ENCODE data around the gene ARHGAP26. TPM values are rescaled to one million over a fixed set of nuclear protein-coding genes. Genes with fewer than 3 reads are reported as not detected.

The ARHGAP26 gene
- total and polyA plus RNA-seq, 2 experiments from 2014 or later: 9.5 to 16.8 TPM

DNA sequence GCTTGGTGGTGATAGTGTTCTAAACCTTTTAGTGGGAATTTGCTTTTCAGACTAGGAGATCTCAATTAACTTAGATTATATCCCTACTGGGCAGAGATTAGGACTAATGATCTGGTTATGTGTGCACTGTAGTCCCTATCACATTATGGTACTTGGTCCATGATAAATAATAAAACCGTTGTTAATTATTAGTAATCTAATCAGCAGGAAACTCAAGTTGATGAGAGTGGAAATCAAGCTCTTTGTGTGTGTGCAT lies 262.3 kb downstream of the ARHGAP26 start:
- H3K27ac ChIP-seq (ENCODE audit: low read depth): no peak overlapping the region
- H3K4me3 ChIP-seq: no peak overlapping the region
- H3K4me1 ChIP-seq (ENCODE audit: insufficient read depth): peaks cover 7% of the 10 kb centered on the region; the same call in 1 of the 2 replicates
- no peaks in the 10 kb centered on the region for H4K20me1 ChIP-seq (replicated peaks; ENCODE audit: insufficient read depth)
- H3K9me3 Mint-ChIP-seq: no peaks in the 10 kb centered on the region
- peaks cover 27% of the 10 kb centered on the region for H3K4me1 Mint-ChIP-seq
- H3K27ac Mint-ChIP-seq: no peak overlapping the region
- no peak overlapping the region for H3K4me2 ChIP-seq
- no peaks in the 10 kb centered on the region for H3K27me3 ChIP-seq (ENCODE audit: insufficient read depth)
- no peaks in the 10 kb centered on the region for H3K79me2 ChIP-seq (replicated peaks; ENCODE audit: insufficient read depth)
- no peak for ATAC-seq
- H3K4me3 Mint-ChIP-seq: no peak overlapping the region
- H3K36me3 Mint-ChIP-seq (ENCODE audit: low read depth): no peaks in the 10 kb centered on the region
- no peaks in the 10 kb centered on the region for H3K9me2 ChIP-seq (ENCODE audit: insufficient read depth)
- no peak overlapping the region for H2AFZ ChIP-seq
- no peak for DNase-seq (ENCODE audit: low spot score)
- no peaks in the 10 kb centered on the region for H3K36me3 ChIP-seq (ENCODE audit: insufficient read depth)
- no peaks in the 10 kb centered on the region for H3F3A ChIP-seq (replicated peaks; ENCODE audit: low read depth)
- TF ChIP-seq ZNF462 (CRISPR knock-in tag; IDR thresholded peaks at IDR 0.05) (no peak), EZH2phosphoT487 (IDR thresholded peaks at IDR 0.05; ENCODE audit: unreplicated experiment) (no peak), CREB1 (CRISPR knock-in tag; IDR thresholded peaks at IDR 0.05; ENCODE audit: low read depth) (no peak), EZH2 (IDR thresholded peaks at IDR 0.05; ENCODE audit: low read depth, unreplicated experiment) (no peak), ZNF331 (CRISPR knock-in tag; IDR thresholded peaks at IDR 0.05; ENCODE audit: low read depth) (no peak), REST (IDR thresholded peaks at IDR 0.05; ENCODE audit: unreplicated experiment) (no peak)
- peaks cover 11% of the 10 kb centered on the region for H3K27me3 Mint-ChIP-seq (ENCODE audit: insufficient read depth, low read depth, poor library complexity)

Data from GM23338 (cell line).